Activated naive CD8-positive, alpha-beta T cell treated with anti-CD3 and anti-CD28 coated beads for 36 hours (primary cell): ENCODE data around the gene PPOX. TPM values are rescaled to one million over a fixed set of nuclear protein-coding genes. Genes with fewer than 3 reads are reported as not detected.

ENCODE experiments used
- DNase-seq: peaks from one replicate; pipeline ENCODE4 v3.0.0; 2021
- H3K27ac Mint-ChIP-seq: one replicate; pipeline ENCODE4 v1.8.0; 2022; ENCODE audit warnings: mild to moderate bottlenecking, moderate library complexity, mixed read lengths
- H3K27me3 Mint-ChIP-seq: one replicate; pipeline ENCODE4 v1.8.0; 2022; ENCODE audit warnings: mild to moderate bottlenecking, mixed read lengths
- H3K36me3 Mint-ChIP-seq: one replicate; pipeline ENCODE4 v1.8.0; 2021; ENCODE audit warnings: mild to moderate bottlenecking, mixed read lengths
- H3K4me1 Mint-ChIP-seq: one replicate; pipeline ENCODE4 v1.8.0; 2021; ENCODE audit warnings: mixed read lengths
- H3K4me3 Mint-ChIP-seq: one replicate; pipeline ENCODE4 v1.8.0; 2022; ENCODE audit warnings: mild to moderate bottlenecking, moderate library complexity, mixed read lengths
- H3K9me3 Mint-ChIP-seq: one replicate; pipeline ENCODE4 v1.8.0; 2022; ENCODE audit warnings: mixed read lengths
- total RNA-seq, 2 experiments: library from RNA; stranded (reverse); gene quantifications; one replicate each; pipeline ENCODE4 v1.2.3, GENCODE V29; 2021

Gene PPOX
- total RNA-seq, 2 experiments from 2014 or later: 20.1 to 20.8 TPM

DNA sequence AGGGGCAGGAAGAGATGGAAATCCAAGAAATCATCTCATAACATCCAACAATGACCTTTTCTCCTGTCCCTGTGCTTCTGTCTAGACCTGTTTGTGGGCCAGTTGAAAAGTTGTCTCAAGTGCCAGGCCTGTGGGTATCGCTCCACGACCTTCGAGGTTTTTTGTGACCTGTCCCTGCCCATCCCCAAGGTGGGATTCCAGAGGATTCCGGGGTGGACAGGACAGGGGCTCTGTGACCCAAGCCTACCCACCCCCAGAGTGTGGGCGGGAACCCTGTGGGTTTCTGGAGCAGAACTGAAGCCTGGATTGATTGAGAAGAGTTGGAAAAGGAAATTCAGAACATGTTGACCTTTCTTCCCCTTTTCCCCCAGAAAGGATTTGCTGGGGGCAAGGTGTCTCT is 2.4 kb upstream of the PPOX start:
- H3K4me1 Mint-ChIP-seq: peaks cover 44% of the 10 kb centered on the region
- H3K27me3 Mint-ChIP-seq: no peaks in the 10 kb centered on the region
- peak overlapping the region; percentile 17 for H3K27ac Mint-ChIP-seq
- peaks cover 16% of the 10 kb centered on the region for H3K36me3 Mint-ChIP-seq
- no peak overlapping the region for H3K4me3 Mint-ChIP-seq
- H3K9me3 Mint-ChIP-seq: no peaks in the 10 kb centered on the region
- no peak for DNase-seq

DNA sequence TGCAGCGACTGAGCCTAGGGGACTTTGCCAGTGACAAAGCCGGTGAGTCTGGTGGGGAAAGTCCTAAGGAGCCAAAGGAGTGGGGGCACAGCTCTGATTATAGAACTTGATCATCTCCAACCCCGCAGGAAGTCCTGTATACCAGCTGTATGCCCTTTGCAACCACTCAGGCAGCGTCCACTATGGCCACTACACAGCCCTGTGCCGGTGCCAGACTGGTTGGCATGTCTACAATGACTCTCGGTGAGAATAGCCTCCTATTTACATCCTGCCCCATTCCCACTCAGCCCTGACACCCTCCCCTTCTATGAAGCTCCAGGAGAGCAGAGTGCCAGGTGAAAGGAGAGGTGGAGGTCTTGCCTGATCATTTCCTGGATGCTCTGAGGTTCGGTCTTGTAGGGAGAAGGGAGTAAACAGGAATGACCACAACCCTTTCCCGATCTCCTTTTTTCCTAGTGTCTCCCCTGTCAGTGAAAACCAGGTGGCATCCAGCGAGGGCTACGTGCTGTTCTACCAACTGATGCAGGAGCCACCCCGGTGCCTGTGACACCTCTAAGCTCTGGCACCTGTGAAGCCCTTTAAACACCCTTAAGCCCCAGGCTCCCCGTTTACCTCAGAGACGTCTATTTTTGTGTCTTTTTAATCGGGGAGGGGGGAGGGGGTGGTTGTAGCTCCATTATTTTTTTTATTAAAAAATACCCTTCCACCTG is 1.2 kb upstream of the PPOX start:
- peak overlapping the region; percentile 94 for H3K27ac Mint-ChIP-seq
- no peak overlapping the region for H3K4me3 Mint-ChIP-seq
- no peaks in the 10 kb centered on the region for H3K27me3 Mint-ChIP-seq
- peaks cover 44% of the 10 kb centered on the region for H3K4me1 Mint-ChIP-seq
- DNase-seq: no peak
- peaks cover 18% of the 10 kb centered on the region for H3K36me3 Mint-ChIP-seq
- H3K9me3 Mint-ChIP-seq: no peaks in the 10 kb centered on the region

DNA sequence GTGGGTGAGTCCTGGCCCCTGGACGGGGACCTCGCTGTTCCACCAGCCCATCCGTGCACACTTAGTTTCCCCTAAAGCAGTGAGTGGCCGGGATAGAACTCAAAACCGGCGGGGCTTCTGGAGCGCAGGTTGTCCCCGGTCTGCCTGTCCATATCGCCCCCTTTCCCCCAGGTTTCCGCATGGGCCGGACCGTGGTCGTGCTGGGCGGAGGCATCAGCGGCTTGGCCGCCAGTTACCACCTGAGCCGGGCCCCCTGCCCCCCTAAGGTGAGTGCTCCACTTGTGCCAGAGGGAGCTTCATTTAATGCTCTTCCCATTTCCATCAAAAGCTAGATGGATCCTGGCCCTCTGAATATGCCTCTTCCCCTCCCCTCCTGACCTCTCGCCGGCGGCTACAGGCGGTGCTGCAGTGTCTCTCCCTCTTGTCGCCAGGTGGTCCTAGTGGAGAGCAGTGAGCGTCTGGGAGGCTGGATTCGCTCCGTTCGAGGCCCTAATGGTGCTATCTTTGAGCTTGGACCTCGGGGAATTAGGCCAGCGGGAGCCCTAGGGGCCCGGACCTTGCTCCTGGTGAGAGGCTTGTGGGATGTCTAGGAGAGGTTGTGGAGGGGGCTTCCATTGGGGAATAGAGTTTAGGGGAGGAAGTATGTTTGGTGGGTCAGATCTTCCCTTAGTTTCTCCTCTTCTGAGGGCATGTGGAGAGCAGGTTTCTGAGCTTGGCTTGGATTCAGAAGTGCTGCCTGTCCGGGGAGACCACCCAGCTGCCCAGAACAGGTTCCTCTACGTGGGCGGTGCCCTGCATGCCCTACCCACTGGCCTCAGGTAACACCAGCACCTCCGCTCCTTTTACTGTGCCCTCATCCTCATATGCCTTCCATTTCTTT is 683 bp downstream of the PPOX start:
- Mint-ChIP-seq H3K4me3 (peak overlapping the region; percentile 88), H3K4me1 (peaks cover 32% of the 10 kb centered on the region), H3K9me3 (no peaks in the 10 kb centered on the region), H3K36me3 (peaks cover 20% of the 10 kb centered on the region), H3K27ac (peak overlapping the region; percentile 94), H3K27me3 (no peaks in the 10 kb centered on the region)
- DNase-seq: no peak

DNA sequence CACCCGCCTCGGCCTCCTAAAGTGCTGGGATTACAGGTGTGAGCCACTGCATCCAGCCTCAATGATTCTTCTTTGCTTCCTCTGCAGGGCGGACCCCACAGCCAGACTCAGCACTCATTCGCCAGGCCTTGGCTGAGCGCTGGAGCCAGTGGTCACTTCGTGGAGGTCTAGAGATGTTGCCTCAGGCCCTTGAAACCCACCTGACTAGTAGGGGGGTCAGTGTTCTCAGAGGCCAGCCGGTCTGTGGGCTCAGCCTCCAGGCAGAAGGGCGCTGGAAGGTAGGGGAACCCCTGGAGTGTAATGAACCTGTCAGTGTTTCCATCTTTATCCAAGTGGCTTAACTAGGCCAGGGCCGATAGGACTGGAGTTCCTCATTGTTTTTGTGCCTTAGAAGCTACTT is 2.7 kb downstream of the PPOX start:
- Mint-ChIP-seq H3K27ac (no peak overlapping the region), H3K27me3 (no peaks in the 10 kb centered on the region)

DNA sequence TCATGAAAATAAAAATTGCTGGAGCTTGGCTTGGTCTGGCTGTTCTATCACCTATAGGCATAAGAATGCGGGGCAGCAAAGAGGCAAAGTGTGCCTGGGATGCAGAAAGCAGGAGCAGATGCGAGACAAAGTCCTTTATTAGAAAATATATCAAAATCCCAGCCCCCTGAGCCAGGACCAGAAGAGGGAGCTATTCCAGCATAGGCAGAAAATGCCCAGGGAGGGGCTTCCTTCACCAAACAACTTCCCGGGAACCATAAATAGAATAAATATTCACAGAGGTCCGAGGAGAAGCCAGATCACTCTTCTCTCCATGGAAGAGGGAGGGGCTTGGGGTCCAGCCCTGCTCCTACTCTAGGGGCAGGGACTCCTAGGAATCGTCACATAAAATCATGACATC is 5.0 kb downstream of the PPOX start:
- no peak for DNase-seq

More for the DNA sequence above, 2.7 kb downstream of the PPOX start:
- no peak for DNase-seq
- Mint-ChIP-seq H3K36me3 (peaks cover 27% of the 10 kb centered on the region), H3K9me3 (no peaks in the 10 kb centered on the region), H3K4me1 (peaks cover 29% of the 10 kb centered on the region), H3K4me3 (no peak overlapping the region)

DNA sequence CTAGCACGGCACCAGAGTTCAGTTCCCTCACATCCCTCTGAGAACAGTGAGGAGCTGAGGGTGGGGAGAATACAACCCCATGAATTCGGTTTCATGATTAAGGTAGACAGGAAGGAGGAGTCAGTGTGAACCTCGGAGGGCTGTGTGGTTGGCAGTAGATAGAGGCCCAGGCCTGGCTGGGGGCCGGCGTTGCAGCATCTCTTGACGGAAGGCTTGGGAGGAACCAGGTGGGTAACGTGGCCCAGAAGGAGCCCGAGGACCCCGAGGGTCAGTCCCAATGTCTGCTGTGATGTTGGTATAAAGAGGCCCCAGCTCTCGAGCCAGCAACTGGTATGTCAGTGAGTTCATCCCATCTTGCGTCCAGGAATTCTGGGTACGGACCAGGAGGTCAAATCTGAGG is 5.5 kb downstream of the PPOX start:
- H3K27me3 Mint-ChIP-seq: no peaks in the 10 kb centered on the region
- no peak overlapping the region for H3K4me3 Mint-ChIP-seq
- DNase-seq: no peak
- H3K4me1 Mint-ChIP-seq: peaks cover 43% of the 10 kb centered on the region
- H3K9me3 Mint-ChIP-seq: no peaks in the 10 kb centered on the region
- peaks cover 34% of the 10 kb centered on the region for H3K36me3 Mint-ChIP-seq
- H3K27ac Mint-ChIP-seq: no peak overlapping the region

More for the DNA sequence above, 5.0 kb downstream of the PPOX start:
- Mint-ChIP-seq H3K36me3 (peaks cover 31% of the 10 kb centered on the region), H3K4me3 (no peak overlapping the region), H3K4me1 (peaks cover 38% of the 10 kb centered on the region), H3K27me3 (no peaks in the 10 kb centered on the region), H3K27ac (peak overlapping the region; percentile 49), H3K9me3 (no peaks in the 10 kb centered on the region)

DNA sequence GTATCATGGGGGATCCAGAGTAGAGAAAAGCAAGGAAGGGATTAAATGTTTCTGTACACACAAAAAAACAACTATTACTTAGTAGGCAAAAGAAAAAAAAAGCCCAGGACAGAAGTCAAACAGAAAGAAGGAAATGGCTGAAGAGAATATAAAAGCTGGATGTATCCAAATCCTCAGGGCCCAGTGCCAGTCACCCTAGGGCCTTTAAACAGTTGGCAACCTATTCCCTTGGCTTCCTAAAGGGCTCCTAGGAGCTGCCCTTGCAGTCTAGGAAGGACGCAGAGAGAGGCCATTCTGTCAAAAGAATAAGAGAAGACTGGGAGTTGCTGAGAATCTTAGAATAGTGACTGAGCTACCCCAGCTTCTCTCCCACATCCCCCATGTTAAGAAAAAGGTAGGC is 6.1 kb downstream of the PPOX start:
- Mint-ChIP-seq H3K4me3 (no peak overlapping the region), H3K9me3 (no peaks in the 10 kb centered on the region), H3K4me1 (peaks cover 39% of the 10 kb centered on the region), H3K27ac (peak overlapping the region; percentile 70), H3K36me3 (peaks cover 34% of the 10 kb centered on the region), H3K27me3 (no peaks in the 10 kb centered on the region)
- no peak for DNase-seq

DNA sequence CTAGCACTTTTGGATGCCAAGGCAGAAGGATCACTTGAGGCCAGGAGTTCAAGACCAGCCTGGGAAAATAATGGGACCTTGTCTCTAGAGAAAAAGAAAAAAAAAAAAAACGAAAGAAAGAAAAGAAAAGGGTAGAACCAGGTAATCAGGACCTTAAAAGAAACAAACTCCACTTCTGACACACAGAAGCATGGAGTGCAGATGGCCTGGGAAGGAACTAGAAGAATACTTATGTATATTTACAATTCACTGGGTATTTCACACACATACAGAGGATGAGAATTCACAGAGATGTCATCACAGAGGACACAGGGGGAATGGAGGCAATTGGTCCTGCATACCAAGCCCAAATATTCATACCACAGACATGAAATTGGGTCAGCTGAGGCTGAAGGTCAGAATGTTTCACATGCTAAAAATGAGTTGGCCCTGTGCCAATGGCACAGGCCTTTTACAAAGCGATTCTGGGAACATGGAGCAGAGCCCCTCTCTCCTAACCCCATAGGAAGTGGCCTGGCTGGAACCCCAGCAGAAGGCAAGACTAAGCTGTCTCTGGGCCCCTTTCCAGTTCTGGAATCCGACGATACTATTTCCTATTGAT is 6.7 kb downstream of the PPOX start:
- no peaks in the 10 kb centered on the region for H3K9me3 Mint-ChIP-seq
- H3K36me3 Mint-ChIP-seq: peaks cover 34% of the 10 kb centered on the region
- H3K4me3 Mint-ChIP-seq: no peak overlapping the region
- H3K4me1 Mint-ChIP-seq: peaks cover 39% of the 10 kb centered on the region
- H3K27ac Mint-ChIP-seq: peak overlapping the region; percentile 47
- DNase-seq: no peak
- no peaks in the 10 kb centered on the region for H3K27me3 Mint-ChIP-seq

DNA sequence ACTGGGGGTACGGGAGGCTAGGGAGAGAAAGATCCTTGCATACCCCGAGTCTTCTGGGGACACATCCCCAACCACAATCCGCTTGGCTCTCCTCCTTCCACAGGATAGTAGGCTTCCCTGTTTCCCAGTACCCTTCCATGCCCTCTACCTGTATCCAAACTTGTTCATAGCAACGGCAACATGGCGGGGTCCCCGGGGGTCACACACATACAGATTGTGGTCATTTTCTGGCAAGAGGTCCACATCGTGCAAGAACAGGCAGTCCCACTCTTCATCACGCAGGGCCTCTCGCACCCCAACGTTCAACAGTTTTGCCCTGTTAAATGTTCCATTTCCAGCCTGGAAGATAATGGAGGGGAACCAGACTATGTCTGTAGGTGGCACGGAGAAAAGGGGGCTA is 7.5 kb downstream of the PPOX start:
- peak overlapping the region; percentile 15 for H3K27ac Mint-ChIP-seq
- H3K4me3 Mint-ChIP-seq: no peak overlapping the region
- no peaks in the 10 kb centered on the region for H3K9me3 Mint-ChIP-seq
- no peaks in the 10 kb centered on the region for H3K27me3 Mint-ChIP-seq
- peaks cover 34% of the 10 kb centered on the region for H3K36me3 Mint-ChIP-seq
- DNase-seq: no peak
- peaks cover 41% of the 10 kb centered on the region for H3K4me1 Mint-ChIP-seq

DNA sequence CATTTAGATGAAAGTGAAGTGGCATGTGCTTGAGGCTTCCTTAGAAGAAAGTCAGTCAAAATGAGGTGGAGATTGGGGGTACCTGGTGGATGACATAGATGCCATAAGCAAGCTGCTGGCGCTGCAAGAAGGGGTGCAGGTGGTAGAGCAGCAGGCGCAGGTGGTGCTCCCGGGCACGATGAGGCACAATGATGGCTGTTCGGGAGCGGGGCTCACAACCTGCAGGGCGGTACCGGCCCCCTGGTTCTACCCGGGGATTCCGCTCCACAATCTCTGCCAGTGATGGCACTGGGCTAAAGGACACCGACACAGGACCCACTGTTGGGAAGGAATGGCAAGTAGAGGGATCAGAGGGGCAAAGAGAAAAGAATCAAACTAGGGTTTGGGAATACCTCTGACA is 8.7 kb downstream of the PPOX start:
- Mint-ChIP-seq H3K4me3 (peak overlapping the region; percentile 4), H3K27ac (peak overlapping the region; percentile 65), H3K27me3 (no peaks in the 10 kb centered on the region), H3K4me1 (peaks cover 41% of the 10 kb centered on the region), H3K36me3 (peaks cover 33% of the 10 kb centered on the region), H3K9me3 (no peaks in the 10 kb centered on the region)
- no peak for DNase-seq

DNA sequence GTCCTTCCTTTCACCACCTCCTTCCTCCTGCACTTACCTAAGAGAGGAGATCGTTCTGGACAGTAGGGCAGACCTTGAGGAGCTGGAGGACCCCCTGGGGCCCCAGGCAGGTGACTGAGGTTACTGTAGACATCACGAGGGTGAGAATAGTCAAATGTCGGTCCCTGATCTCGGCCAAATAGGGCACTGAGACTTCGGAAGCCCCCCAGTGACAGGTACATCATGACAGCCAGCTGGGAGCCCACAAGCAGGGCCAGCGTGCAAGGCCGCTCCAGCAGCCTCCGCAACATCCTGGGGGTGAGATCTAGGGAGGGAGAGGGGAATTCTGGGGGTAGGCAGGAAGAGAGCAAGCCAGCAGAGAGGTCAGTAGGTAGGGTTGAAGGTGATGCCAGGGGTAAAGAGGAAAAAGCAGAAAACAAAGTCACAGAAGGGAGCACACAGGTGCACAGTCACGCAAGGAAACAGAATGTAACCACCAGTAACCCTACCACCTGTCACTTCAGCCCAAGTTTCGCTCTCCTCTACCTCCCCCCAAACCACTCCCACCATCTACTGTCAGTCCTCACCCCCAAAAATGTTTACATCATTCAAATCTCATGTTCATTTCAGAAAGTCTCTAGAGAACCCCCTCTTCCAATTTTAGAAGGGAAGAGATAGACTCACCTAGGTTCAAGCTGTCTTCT is 9.7 kb downstream of the PPOX start:
- no peaks in the 10 kb centered on the region for H3K27me3 Mint-ChIP-seq
- H3K4me3 Mint-ChIP-seq: peak overlapping the region; percentile 96
- H3K9me3 Mint-ChIP-seq: no peaks in the 10 kb centered on the region
- no peak for DNase-seq
- H3K36me3 Mint-ChIP-seq: peaks cover 33% of the 10 kb centered on the region
- H3K27ac Mint-ChIP-seq: peak overlapping the region; percentile 93
- H3K4me1 Mint-ChIP-seq: peaks cover 49% of the 10 kb centered on the region

DNA sequence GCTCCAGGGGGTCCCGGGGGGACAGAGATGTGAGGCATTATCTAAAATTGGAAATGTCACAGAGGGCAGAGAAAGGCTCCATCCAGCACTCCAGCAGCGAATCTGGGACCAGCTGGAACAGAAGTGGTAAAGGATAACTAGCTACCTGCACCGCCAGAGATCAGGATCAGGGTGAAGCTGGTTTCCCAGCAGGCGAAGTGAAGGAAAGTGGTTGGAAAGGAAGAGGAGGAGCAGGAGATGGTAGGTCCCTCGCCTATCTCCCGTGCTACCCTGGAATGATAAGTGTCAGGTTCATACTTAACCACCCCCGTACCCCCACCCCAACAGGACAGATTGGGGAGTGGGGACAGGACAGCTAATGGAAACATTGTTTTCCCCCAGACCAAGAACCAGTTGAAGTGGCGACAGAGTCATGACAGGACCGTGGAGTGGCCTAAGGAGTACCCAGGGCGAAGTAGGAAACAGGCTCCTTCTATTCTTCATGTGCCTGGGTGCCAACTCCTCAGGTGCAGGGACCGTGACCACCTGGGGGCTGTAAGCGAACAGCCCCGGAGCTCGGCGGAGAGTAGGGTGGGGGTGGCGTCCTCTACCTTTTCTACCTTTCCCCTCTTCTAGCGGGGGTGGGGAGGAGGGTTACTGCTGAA is 10.4 kb downstream of the PPOX start:
- Mint-ChIP-seq H3K36me3 (peaks cover 31% of the 10 kb centered on the region), H3K4me3 (peak overlapping the region; percentile 96), H3K27me3 (no peaks in the 10 kb centered on the region), H3K9me3 (no peaks in the 10 kb centered on the region), H3K27ac (peak overlapping the region; percentile 93), H3K4me1 (peaks cover 51% of the 10 kb centered on the region)
- no peak for DNase-seq

DNA sequence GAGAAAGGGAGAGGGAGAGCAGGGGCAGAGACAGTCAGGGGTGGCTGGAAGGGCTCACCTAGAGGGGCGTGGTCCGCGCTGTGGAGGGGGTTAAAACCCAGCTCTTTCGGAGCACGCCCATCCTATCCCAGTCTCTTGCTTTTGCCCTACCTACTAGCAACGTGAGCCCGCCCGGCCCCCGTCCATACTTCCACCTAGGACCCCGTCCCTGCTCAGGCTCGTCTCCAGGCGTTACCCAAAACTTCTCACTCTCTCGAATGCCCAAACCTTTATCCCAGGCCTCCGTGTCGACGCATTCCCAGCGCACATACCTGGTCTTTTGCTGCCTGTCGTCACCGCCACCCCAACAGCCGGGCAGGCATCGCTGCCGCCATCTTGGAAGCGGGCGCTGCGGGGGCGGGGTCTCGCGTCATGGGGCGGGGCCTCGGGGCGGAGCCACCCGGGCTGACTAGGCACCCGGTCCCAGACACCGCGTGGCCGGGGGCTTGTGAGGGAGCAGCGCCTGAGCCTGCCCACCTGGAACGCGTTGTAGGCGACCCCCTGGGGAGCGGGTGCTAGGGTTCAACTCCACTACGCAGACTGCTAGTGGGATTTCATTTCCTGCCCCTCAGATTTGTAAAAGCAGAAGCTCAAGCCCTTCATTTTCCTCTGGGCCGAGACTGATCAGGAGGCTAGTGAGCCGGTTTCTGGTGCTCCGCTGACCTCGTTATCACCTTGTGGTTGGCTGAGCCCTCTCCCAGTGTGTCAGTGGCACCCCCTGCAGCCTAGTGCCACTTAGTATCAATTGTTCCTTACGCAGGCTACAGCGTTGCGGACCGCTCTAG is 11.1 kb downstream of the PPOX start, which contains the start of gene B4GALT3:
Gene B4GALT3, minus strand, starts transcription at position 396 of the 824 bp plus-strand sequence. CDS start 1,447 bp downstream, outside the sequence.
- Mint-ChIP-seq H3K27ac (peak within 1 kb of the TSS; percentile 93), H3K4me3 (peak within 1 kb of the TSS; percentile 96), H3K36me3 (peaks cover 28% of the 10 kb centered on the region), H3K4me1 (peaks cover 58% of the 10 kb centered on the region), H3K27me3 (no peaks in the 10 kb centered on the region), H3K9me3 (no peaks in the 10 kb centered on the region)
- peak; percentile 96 for DNase-seq

DNA sequence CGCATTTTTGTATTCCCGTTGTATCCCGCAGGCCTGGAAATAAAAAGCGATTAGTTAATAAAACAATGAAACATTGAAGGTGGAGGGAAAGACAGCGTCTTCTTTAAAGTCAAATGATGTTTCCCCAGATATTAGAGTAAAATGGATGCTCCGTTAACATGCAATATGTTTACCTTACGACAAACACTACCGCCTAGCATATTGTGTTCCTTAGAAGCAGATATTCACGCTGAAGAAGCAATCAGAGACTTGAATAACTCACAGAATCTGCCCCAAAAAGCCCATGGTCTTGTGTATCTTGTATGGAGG is 11.7 kb downstream of the PPOX start:
- Mint-ChIP-seq H3K4me1 (peaks cover 64% of the 10 kb centered on the region), H3K36me3 (peaks cover 24% of the 10 kb centered on the region), H3K27me3 (no peaks in the 10 kb centered on the region), H3K4me3 (peak overlapping the region; percentile 96), H3K9me3 (no peaks in the 10 kb centered on the region), H3K27ac (peak overlapping the region; percentile 93)
- DNase-seq: no peak
